Epithelial cell of proximal tubule (primary cell): ENCODE results near the gene PRRT4. TPM values are rescaled to one million over a fixed set of nuclear protein-coding genes. Genes with fewer than 3 reads are reported as not detected.

Experiments used
- DNase-seq: peaks from one replicate; pipeline ENCODE4 v3.0.0-alpha.2; 2011; ENCODE audit warnings: low read depth
- H3K4me3 ChIP-seq: 2 replicates; pipeline ENCODE4 v1.5.1; 2011; ENCODE audit warnings: low read depth, mild to moderate bottlenecking, low read length
- CTCF ChIP-seq: conservative IDR thresholded peaks from 2 replicates; pipeline ENCODE4 v1.5.1; 2012; ENCODE audit warnings: low read depth, mild to moderate bottlenecking, low read length
- total RNA-seq: library from RNA; depleted of rRNA; stranded (reverse); fragments of >200 nt; gene quantifications from 2 replicates; pipeline ENCODE4 v1.2.3, GENCODE V29; 2015

Gene PRRT4
- total RNA-seq, 1 donor from 2014 or later = 1.3 TPM

GRCh38 chr7:128302139-128302538 lies 59.4 kb downstream of the PRRT4 start:
- DNase-seq = no peak
- no peak overlapping the region for H3K4me3 ChIP-seq
- TF ChIP-seq CTCF = no peak

Other genes with a start within 250 kb of the PRRT4 start
- not detected in 2 replicates for gene LEP, start 120.4 kb downstream of the PRRT4 start, total RNA-seq
- gene RBM28, start 17.8 kb downstream of the PRRT4 start, total RNA-seq = 22.1 and 31.3 TPM in 2 replicates
- 64.3 and 89.3 TPM in 2 replicates for gene IMPDH1, start 48.3 kb upstream of the PRRT4 start, total RNA-seq
- 21.6 and 33.7 TPM in 2 replicates for gene HILPDA, start 94.2 kb upstream of the PRRT4 start, total RNA-seq
- gene METTL2B, start 115.1 kb upstream of the PRRT4 start, total RNA-seq = 39.6 and 39.9 TPM in 2 replicates